ENCODE data around the gene PPFIA1.

DNA sequence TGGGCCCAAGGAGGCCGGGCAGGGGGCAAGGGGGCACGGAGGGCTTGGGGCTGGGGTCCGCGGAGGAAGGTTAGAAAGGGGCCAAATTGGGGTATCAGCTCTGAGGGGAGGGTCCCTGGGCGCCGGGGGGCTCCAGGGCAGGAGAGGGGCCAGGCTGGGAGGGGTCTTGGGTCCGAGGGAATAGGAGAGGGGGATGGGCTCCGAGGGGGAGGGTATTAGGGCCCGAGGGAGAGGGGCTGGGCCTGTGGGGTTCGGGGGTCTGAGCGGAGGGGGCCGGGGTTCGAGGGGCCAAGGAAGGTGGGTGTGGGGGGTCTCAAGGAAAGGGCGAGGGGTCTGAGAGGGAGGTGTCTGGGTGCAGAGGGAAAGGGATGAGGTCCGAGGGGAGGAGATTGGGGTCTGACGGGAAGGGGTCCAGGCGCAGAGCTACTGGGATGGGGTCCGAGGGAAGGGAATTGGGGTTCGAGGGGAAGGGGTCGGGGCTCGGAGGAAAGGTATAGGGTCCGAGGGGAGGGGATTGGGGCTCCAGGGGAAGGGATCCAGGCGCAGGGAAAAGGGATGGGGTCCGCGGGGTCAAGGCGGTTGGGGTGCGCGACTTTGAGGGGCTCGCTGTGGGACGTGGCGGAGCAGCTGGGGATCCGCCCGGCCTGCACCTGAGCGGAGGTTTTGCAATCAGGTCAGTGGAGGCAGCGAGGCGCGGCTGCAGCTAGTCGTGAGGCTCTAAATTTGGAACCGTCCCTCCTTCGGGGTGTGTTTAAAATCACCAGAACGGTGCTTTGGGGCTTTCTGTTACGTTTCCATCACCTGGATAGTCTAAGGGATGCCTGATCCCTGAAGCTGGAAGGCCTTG is 128.6 kb downstream of the PPFIA1 start:
- no peak for TF ChIP-seq POLR2A (IDR thresholded peaks at IDR 0.05)
- TF ChIP-seq, protein P1, sequence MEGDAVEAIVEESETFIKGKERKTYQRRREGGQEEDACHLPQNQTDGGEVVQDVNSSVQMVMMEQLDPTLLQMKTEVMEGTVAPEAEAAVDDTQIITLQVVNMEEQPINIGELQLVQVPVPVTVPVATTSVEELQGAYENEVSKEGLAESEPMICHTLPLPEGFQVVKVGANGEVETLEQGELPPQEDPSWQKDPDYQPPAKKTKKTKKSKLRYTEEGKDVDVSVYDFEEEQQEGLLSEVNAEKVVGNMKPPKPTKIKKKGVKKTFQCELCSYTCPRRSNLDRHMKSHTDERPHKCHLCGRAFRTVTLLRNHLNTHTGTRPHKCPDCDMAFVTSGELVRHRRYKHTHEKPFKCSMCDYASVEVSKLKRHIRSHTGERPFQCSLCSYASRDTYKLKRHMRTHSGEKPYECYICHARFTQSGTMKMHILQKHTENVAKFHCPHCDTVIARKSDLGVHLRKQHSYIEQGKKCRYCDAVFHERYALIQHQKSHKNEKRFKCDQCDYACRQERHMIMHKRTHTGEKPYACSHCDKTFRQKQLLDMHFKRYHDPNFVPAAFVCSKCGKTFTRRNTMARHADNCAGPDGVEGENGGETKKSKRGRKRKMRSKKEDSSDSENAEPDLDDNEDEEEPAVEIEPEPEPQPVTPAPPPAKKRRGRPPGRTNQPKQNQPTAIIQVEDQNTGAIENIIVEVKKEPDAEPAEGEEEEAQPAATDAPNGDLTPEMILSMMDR (IDR thresholded peaks at IDR 0.05), result no peak
